ENCODE data around the gene KCNC1. TPM values are rescaled to one million over a fixed set of nuclear protein-coding genes. Genes with fewer than 3 reads are reported as not detected.

Gene KCNC1
- total and polyA plus RNA-seq, 2 of the 13 experiments (the other 11 are each of a cell fraction or from before 2014, with no cell fraction given), result 0.01 to 0.04 TPM

DNA sequence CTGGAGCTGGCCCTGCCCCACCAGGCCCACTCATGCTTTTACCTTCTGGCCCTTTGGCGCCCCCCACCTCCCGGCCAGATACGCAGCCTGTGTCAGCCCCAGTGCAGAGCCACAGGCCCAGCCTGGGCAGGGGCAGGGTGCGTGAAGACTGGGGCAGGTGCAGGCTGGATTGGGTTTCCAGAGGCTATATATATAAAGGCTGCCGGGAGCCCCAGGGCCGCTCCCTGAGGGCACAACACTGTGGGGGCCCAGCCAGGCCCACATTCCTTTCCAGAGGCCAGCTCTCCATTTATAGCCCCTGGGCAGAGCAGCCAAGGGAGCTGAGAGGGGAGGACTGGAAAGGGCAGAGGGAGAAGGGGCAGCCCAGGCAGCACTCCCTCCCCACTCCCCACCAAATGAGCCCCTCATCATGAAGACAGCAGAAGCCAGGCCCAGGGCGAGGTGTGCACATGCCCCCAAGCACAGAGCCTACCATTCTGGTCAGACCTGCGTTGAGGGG lies 20.2 kb upstream of the KCNC1 start:
- ATAC-seq (no peak), DNase-seq (ENCODE audit: low spot score) (no peak), FAIRE-seq (no peak)
- Histone ChIP-seq H3K36me3 (replicated peaks in 1 of 2; ENCODE audit: control insufficient read depth in 1 of 2, insufficient read depth in 2 of 2, low read length in 2 of 2) (no peaks in the 10 kb centered on the region), H4K20me1 (ENCODE audit: insufficient read depth, low read length) (0 out of 2 replicates have a peak, but pooled peaks cover 2% of the 10 kb centered on the region), H3K27ac (ENCODE audit: extremely low read length, insufficient read depth, low read length) (no peak overlapping the region), H3K27me3 (ENCODE audit: control insufficient read depth in 1 of 2, insufficient read depth in 2 of 2, low read length in 2 of 2) (peaks cover 4 to 61% of the 10 kb centered on the region in 2 experiments; a peak in 4 of 5 replicates), H3K4me2 (ENCODE audit: low read depth, low read length) (no peak overlapping the region), H2AFZ (ENCODE audit: low read length) (no peak overlapping the region), H3K4me1 (ENCODE audit: insufficient read depth, low read length) (no peaks in the 10 kb centered on the region), H3K9ac (ENCODE audit: insufficient read depth, low read depth, low read length) (no peak overlapping the region), H3K9me3 (ENCODE audit: low read length) (no peaks in the 10 kb centered on the region), H3K79me2 (ENCODE audit: insufficient read depth, low read length) (no peaks in the 10 kb centered on the region), H3K4me3 (replicated peaks in 1 of 3; ENCODE audit: insufficient read depth in 1 of 3, low read depth in 2 of 3, low read length in 3 of 3) (no peak overlapping the region)
- ChIA-PET CTCF (ENCODE audit: low intra/inter-chr PET ratio, low total read pairs) (no interaction called here), POLR2A (no interaction called here)
- in situ Hi-C loops (cut with HindIII; ENCODE audit: extremely low pct_ligation_motif_present, low pct_unique_long_range_greater_than_20kb), result no loop called here
- intact Hi-C loops (cut with micrococcal nuclease; ENCODE audit: unreplicated experiment), result no loop called here
- 15% methylated on average over 6 of the region's 8 CpGs for WGBS (ENCODE audit: low lambda C conversion rate)
- BruUV-seq (replicated peaks), result no TSS peak
- TF ChIP-seq, protein P1, sequence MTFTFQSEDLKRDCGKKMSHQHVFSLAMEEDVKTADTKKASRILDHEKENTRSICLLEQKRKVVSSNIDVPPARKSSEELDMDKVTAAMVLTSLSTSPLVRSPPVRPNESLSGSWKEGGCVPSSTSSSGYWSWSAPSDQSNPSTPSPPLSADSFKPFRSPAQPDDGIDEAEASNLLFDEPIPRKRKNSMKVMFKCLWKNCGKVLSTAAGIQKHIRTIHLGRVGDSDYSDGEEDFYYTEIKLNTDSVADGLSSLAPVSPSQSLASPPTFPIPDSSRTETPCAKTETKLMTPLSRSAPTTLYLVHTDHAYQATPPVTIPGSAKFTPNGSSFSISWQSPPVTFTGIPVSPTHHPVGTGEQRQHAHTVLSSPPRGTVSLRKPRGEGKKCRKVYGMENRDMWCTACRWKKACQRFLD (CRISPR knock-in tag; IDR thresholded peaks at IDR 0.05; ENCODE audit: borderline replicate concordance), result no peak
- no peak for TF ChIP-seq ELF1 (CRISPR knock-in tag; IDR thresholded peaks at IDR 0.05)
- TF ChIP-seq, protein P2, sequence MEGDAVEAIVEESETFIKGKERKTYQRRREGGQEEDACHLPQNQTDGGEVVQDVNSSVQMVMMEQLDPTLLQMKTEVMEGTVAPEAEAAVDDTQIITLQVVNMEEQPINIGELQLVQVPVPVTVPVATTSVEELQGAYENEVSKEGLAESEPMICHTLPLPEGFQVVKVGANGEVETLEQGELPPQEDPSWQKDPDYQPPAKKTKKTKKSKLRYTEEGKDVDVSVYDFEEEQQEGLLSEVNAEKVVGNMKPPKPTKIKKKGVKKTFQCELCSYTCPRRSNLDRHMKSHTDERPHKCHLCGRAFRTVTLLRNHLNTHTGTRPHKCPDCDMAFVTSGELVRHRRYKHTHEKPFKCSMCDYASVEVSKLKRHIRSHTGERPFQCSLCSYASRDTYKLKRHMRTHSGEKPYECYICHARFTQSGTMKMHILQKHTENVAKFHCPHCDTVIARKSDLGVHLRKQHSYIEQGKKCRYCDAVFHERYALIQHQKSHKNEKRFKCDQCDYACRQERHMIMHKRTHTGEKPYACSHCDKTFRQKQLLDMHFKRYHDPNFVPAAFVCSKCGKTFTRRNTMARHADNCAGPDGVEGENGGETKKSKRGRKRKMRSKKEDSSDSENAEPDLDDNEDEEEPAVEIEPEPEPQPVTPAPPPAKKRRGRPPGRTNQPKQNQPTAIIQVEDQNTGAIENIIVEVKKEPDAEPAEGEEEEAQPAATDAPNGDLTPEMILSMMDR (CRISPR knock-in tag; IDR thresholded peaks at IDR 0.05), result 0 out of 2 replicates have a peak, but pooled peaks have one; percentile 18

DNA sequence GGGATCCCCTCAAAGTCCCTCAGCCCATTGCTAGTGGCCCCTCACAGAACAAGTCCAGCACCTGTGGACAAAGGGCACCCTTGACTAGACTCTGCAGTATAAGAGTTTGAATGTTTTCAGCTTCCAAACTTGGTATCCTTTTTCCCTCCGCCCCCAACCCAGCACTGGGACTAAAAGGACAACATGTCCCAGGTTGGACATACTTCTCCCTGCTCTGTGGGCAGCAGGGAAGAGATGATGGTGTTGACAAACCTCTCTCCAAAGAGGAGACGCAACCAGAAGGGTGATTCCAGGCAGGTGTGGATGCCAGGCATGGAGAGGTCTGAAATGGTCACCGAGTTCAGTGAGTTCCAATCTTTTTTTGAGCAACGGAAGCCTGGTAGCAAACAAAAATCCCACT lies 19.7 kb upstream of the KCNC1 start:
- H3K4me3 ChIP-seq (replicated peaks in 1 of 3; ENCODE audit: insufficient read depth in 1 of 3, low read depth in 2 of 3, low read length in 3 of 3), result no peak overlapping the region
- H3K36me3 ChIP-seq (replicated peaks in 1 of 2; ENCODE audit: control insufficient read depth in 1 of 2, insufficient read depth in 2 of 2, low read length in 2 of 2), result no peaks in the 10 kb centered on the region
- no peak for TF ChIP-seq ETV5 (CRISPR knock-in tag; IDR thresholded peaks at IDR 0.05; ENCODE audit: borderline replicate concordance)
- TF ChIP-seq YY1 (IDR thresholded peaks at IDR 0.05; ENCODE audit: insufficient read depth, insufficient replicate concordance, low read depth, low read length), result no peak
- peaks cover 4 to 60% of the 10 kb centered on the region in 2 experiments; a peak in 4 of 5 replicates for H3K27me3 ChIP-seq (ENCODE audit: control insufficient read depth in 1 of 2, insufficient read depth in 2 of 2, low read length in 2 of 2)
- no peak for FAIRE-seq
- H3K79me2 ChIP-seq (ENCODE audit: insufficient read depth, low read length), result no peaks in the 10 kb centered on the region
- intact Hi-C loops (cut with micrococcal nuclease; ENCODE audit: unreplicated experiment) (no loop called here), in situ Hi-C loops (cut with HindIII; ENCODE audit: extremely low pct_ligation_motif_present, low pct_unique_long_range_greater_than_20kb) (no loop called here)
- CTCF ChIA-PET (ENCODE audit: low intra/inter-chr PET ratio, low total read pairs), result no interaction called here
- no TSS peak for BruUV-seq (replicated peaks)
- no peaks in the 10 kb centered on the region; the same call in 1 of the 2 replicates for H3K9me3 ChIP-seq (ENCODE audit: low read length)
- ATAC-seq, result no peak
- H3K4me1 ChIP-seq (ENCODE audit: insufficient read depth, low read length), result no peaks in the 10 kb centered on the region
- no peaks in the 10 kb centered on the region for H4K20me1 ChIP-seq (ENCODE audit: insufficient read depth, low read length)
- 0% methylated on average over 4 of the region's 4 CpGs for WGBS (ENCODE audit: low lambda C conversion rate)
- H3K27ac ChIP-seq (ENCODE audit: extremely low read length, insufficient read depth, low read length), result no peak overlapping the region
- POLR2A ChIA-PET, result no interaction called here
- H2AFZ ChIP-seq (ENCODE audit: low read length), result no peak overlapping the region
- H3K9ac ChIP-seq (ENCODE audit: insufficient read depth, low read depth, low read length), result no peak overlapping the region
- H3K4me2 ChIP-seq (ENCODE audit: low read depth, low read length), result no peak overlapping the region
- DNase-seq (ENCODE audit: low spot score), result no peak

All from HepG2 (cell line).